GM20431 (cell line): ENCODE results near the gene HSPA12B.

ENCODE experiments used
- in situ Hi-C: fragments of 300-500 bp; cut with MseI, MboI; formaldehyde crosslinking; loops from one replicate; pipeline ENCODE4 v1.15.0; 2020; ENCODE audit warnings: low sequenced_read_pairs; ENCODE audit not compliant: unreplicated experiment

Gene HSPA12B

DNA sequence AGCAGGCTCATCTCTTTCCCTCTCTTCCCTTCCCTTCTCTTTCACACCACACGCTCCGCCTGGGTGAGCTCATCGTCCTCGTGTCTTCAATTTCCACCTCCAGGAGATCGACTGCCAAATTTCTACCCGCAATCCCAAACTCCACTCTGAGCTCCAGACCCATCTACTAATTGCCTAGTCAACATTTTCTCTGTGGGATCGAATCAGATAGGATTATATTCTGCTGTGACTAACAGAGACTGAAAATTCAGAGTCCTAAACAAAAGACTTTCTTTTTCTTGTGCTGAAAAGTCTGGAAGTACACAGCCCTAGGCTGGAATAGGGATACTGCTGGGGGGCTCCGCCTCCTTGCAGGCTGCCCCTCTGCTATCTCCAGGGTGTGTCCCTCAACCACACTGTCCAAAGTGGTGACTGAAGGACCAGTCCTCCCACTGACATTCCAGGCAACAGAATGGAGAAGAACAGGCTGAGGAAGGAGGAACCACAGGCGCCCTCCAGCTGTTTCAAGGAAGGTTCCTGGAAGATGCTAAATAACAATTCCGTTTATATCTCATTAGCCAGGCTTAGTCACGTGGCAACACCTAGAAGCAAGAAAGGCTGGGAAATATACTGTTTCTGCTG lies 5.0 kb upstream of the HSPA12B start:
- in situ Hi-C loops = no loop called here

DNA sequence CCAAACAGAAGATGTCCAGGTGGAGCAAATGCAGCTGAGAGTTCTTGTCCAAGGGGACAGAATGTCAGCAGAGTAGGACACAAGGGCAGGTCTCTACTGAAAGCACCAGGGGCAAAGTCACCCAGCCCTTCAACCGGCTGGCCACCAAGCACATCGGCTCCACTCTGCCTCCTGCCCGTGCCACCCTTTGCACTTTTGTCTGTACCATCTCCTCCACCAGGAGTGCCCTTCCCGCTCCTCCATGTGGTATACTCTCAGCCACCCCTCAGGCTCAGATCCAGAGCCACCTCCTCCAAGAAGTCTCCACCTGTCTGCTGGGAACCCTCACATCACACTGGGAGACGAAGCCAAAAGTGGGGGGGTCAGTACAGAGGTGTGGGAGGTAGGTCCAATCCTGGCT lies 4.1 kb upstream of the HSPA12B start:
- in situ Hi-C loops = no loop called here

DNA sequence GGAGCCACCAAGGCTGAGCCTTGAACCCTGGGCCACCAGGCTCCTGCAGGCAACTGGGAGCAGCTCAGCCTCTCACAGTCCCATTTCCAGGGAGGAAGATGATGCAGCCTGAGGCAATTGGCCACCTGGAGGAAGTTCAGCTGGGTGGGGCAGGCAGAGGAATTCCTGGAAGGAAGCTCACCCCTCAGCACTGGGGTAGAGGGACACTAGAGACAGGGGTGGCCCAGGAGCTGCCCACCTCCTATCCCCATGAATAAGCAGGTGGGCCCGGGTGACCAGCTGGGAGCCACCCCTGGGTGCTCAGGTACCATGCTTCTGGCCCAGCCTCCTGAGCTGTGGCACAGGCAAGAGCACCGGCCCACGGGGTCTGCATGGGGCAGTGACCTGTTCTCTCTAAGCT lies 3.6 kb upstream of the HSPA12B start:
- in situ Hi-C loops = no loop called here

DNA sequence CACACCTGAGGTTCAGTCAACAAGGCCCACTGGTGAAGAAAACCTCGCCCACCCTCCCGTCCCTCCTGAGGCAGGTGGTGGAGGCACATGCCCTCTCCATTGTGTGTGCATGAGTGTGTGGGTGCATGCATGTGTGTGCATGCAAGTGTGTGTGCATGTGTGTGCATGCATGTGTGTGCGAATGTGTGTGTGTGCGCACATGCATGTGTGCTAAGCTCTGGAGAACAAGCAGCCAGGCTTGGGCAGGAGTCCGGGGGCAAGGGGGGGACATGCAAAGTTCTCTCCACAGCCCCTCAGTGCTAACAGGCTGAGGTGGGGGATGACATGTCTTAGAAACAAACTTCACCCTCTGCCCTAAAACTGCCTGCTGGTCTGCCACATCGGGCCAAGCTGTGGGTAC lies 3.1 kb upstream of the HSPA12B start:
- in situ Hi-C loops = no loop called here

DNA sequence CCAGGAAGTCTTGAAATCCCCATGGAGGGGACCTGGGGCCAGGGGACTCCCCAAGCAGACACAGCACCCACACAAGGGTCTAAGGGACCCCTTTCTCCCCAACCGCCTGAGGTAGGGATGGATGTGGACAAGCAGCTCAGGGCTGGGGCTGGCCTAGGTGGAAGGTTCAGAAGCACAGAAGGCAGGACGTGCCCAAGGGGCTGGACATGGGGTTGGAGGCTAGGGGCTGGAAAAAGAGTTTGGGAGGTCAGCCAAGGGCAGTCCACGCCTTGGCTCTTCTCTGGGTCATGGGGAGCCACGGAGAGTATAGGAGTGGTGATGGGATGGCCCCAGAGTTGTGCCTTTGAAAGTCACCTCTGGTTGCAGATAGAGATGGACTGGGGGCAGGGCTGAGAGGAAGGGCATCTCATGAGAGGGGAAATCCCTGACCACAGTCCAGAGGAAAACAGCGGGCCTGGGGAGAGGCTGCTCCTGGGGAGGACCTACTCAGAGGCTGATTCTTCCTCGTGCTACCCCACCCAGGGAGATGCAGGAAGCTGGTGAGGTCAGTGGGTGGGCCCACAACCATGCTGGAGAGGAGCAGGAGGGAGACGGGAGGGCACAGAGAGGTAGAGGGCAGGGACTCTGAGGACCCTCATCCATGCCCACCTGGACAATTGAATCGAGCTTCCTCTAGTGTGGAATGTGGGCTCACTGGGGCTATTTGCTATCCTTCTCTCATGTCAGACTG lies 2.5 kb upstream of the HSPA12B start:
- in situ Hi-C loops = no loop called here

DNA sequence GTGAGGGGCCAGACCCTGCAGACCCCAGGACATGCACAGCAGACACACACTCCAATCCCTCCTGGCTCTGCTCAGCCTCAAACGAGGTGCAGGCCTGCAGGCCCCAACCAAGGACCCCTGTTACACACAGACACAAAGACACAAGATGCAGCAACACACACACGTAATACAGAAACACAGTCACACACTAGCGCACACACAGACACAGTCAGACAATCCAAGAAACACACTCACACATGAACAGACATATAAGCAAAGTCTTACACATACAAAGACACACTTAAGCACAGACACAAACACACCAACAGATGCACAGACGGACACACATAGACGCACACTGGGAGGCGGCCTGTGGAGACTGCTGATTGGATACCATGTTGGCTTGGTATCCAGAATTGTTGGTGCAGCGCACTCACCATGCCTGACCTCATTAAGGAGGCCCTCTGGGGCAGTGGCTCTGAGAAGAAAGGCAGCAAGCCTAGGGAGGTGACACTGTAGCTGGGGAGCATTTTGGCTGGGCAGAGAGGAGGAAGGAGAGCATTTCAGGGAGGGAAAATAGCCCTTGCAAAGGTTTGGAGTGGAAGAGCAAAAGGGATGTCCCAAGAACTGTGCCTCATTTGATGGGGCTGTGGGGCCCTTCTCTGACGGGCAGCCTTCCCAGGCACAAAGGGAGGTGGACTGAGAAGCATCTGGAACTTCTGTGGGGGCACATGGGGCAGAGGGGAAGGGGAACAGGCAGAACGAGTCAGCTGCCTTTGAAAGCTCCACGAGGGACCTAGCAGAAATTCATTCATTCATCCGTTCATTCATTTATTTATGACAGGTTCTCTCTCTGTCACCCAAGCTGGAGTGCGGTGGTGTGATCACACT lies 1.4 kb upstream of the HSPA12B start:
- in situ Hi-C loops = no loop called here

DNA sequence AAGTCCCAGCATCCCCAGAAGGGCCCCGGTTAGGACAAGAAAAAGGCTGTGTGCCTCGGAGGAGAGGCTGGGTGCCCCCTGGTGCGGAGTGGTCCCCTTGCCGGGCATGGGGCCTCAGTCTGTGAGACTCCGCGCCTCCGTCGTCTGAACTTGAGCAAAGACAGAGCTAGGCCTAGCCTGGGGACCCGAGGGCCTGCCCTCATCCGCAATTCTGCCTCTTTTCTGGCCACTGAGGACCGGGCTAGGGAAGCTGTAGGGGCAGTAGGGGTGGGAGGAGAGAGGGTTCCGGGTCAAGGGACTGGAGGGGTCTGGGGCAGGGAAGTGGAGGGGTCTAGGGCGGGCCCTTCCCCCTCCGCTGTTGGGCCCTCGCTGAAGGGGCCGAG lies 550 bp upstream of the HSPA12B start:
- in situ Hi-C loops = no loop called here

DNA sequence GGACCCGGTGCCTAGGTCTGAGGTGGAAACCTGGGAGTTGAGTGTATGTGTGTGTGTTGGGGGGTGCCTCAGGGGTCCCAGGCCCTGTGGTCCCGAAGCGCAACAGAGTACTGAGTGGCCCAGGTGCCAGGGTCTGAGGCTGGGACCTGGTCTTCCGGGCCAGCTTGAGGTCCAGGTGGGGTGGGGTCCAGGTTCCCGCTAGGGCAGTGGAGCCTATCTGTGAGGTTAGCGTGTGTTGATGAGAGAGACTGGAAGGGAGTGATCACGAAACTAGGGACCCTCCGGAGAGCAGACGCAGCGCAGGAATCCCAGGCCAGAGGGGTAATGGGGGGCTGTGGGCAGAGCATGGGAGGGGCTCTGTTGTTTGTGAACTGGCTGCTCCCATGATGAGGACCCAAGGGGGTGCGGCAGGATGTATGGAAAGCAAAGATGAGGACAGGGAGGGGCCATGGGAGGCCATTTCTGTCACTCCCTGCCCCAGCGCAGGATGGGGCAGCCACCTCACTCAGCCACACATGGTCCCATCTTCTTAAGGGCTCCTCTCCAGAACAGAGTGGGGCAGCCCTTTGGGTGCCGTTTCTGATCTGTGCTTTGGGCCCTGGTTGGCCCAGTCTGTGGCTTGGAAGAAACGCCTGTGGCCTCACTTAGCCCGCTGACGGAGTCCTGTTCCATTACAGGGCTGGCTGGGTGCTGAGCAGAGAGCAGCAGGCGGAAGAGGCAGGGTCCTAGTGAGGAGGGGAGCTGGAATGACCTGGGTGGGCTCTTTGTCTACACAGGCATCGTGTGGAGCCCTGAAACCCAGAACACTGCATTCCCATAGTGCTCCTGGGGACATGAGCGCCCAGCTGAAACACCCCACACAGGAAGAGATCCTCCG lies 872 bp downstream of the HSPA12B start:
- in situ Hi-C loops = no loop called here

DNA sequence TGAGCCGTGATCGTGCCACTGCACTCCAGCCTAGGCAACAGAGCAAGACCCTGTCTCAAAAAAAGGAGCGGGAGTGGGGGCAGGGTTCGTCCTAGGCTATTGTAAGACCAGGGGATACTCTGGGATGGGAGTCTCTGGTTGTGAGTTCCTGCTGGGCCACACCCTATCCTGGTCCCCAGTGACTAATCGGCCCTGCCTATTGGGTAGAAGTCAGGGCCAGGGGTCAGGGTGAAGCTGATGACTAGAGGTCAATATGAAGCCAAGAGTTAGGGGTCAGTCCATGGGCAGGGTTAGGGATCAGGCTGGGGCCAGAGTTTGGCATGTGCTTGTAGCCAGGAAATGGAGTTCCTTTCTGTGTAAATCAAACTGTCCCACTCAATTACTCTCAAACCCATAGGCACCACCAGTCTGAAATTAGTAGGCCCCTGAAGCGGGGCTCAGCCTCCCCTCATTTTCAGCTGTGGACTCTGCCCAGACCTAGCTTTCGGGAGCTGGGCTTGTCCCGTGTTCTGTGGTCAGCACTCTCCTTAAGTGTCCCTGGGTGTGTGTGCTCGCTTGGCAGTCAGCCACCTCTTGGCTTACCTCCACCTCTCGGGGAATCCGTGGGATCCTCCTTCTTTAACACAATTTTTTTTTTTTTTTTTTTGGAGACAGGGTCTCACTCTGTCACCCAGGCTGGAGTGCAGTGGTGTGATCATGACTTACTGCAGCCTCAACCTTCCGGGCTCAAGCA lies 1.8 kb downstream of the HSPA12B start:
- in situ Hi-C loops = no loop called here

DNA sequence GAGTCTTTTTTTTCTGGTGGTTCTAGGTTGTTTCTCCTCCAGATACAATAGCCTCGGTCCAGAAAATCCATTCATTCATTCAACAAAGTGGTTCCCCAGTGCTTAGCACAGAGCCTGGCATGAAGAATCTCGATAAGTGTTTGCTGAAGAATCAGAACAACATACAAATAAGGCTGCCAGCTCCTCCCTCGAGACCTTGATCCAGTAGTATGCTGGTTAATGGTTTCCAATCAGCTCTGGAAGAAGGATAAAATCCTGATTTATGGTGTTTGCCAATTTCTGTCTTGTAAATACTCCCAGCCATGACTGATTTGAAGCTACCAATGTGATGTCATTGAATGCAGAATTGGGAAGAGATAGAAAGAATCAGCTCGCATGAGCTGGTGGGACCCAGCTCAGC lies 3.3 kb downstream of the HSPA12B start:
- in situ Hi-C loops = no loop called here

DNA sequence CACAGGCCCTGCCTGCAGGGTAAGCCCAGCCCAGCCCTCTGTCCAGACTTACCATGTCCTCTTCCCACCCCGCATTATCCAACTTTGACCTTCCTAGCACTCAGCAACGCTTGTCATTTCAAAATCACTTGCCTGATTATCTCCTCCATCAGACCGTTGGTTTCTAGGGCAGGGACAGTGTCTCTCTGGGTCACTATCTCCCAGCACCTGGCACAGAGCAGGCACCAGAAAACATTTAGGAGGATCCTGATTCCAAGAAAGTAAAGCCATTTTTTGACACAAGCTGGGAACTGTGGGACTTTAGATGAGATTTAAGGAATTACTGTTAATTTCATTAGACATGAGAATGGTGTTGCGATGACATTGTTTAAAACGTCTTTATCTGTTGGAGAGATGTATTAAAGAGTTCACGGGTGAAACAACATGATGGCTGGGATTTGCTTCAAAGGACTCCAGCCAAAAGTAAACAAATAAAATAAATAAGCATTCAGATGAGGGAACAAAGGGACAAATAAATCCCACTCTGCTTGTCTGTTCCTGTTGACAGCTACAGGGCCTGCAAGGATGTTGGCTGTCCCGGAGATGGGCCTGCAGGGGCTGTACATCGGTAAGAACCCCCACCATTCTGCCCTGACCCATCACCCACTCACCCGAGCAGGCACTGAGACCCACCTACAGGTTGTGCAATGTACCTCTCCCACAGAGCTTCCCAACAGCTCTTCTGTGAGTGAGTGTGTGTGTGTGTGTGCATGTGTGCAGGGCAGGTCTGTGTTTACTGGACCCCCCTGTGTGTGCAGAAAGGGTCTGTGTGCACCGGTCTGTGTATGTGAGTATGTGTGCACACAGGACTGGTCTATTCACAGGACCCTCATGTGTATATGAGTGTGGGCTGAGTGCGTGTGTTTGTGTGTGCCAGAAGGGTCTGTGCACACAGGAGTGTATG lies 5.9 kb downstream of the HSPA12B start:
- in situ Hi-C loops = no loop called here

DNA sequence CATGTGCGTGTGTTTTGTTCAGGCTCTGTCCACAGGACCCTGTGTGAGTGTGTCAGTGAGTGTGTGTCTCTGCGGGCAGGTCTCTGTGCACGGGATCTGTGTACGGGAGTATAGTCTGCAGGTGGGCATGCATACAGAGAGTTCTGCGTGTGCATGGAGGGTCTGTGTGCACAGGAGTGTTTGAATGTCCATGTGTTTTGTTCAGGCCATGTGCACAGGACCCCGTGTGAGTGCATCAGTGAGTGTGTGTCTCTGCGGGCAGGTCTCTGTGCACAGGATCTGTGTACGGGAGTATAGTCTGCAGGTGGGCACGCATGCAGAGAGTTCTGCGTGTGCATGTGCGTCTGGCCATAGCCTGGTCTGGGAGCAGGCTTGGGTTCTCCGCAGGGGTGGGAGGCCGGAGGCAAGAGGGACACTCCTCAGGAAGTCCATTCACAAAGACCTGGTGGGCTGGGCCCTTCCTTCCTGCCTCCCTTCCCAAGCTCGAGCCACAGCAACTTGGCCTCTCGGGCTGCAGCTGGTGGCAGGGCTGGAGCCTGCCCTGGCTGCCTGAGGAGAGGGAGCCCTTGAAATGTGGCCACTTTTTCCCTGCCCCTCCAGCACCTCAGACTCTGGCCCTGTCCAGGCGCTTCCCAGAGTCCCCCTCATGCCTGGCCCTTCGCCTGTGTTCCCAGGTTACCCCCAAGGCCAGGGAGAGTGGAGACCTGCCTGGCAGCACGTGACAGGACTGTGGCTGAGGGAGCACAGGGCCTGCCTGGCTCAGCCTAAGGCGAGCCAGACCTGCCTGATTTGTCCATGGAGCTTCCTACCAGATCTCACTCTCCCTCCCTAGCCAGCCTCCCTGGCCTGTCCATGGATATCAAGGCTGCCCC lies 6.8 kb downstream of the HSPA12B start:
- in situ Hi-C loops = no loop called here

DNA sequence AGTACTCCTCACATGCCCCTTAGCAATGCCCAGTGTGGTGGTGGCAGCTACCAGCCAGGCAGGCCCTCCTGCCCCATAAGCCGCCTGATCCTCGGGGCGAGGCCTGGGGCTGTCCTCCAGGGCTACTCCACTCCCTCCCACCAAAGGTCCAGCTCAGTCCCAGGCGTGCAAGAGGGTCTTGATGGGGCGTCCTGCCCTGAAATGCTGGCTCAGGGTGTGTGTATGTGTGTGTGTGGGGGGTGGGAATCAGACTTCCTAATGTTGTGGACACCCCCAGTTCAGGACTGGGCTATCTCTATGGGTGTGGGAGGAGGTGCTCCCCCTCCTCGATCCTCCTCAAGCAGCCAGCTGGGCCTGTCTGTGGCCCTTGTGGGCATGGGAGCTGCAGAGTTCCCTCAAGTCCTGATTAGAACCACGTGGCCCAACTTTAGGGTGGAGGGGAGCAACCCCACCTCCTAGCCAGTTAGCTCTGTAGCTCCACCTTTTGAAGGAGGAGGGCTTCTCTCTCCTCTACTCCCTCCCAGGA lies 7.5 kb downstream of the HSPA12B start:
- in situ Hi-C loops = no loop called here

DNA sequence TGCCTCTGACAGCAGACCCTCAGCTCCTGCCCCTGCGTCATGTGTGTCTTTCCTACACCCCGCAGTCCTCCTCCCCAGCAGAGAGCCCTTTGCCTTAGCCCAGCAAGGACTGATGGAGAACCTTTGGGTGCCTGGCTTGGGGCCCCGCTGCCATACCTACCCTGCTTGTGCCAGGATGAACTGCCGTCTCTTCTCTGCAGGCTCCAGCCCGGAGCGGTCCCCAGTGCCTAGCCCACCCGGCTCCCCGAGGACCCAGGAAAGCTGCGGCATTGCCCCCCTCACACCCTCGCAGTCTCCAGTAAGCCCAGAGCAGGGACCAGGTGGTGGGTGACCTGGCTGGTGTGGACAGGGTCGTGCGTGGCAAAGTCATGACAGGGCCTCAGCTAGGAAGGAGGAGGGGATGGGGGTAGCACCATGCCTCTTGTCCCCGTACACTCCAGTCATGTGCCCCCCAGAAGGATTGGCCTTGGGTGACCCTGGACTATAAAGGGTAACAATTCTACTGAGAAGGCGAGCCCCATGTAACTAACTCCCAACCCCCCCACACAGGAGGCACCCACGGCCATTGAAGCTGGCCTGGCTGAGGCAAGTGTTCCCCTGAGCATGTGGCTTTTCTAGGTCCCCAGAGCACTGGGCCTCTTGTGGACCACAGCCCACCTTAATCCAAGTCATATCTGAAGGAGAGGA lies 8.3 kb downstream of the HSPA12B start:
- in situ Hi-C loops = no loop called here

DNA sequence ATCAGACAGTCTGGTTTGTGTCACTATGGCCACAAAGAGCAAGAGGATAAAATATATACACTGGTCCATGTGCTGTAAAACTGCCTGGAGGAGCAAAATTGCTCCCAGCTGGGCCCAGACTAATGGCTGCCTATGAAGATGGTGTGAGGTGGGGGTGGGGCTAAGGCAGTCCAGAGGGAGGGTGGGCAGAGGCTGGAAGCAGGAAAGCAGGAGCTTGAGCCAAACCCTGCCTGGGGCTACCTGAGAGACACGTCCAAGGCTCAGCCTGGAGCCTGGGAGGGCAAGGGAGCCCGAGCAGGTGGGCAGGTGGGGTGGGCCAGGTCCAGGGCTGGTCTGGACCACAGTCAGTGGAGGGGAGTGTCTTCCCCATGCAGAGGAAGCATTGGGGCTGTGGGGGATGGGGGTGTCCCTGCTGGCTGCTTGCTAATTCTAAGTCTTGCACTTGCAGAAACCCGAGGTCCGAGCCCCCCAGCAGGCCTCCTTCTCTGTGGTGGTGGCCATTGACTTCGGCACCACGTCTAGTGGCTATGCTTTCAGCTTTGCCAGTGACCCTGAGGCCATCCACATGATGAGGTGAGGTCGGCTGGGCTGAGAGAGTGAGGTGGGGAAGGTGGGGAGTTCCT lies 9.5 kb downstream of the HSPA12B start:
- in situ Hi-C loops = no loop called here

DNA sequence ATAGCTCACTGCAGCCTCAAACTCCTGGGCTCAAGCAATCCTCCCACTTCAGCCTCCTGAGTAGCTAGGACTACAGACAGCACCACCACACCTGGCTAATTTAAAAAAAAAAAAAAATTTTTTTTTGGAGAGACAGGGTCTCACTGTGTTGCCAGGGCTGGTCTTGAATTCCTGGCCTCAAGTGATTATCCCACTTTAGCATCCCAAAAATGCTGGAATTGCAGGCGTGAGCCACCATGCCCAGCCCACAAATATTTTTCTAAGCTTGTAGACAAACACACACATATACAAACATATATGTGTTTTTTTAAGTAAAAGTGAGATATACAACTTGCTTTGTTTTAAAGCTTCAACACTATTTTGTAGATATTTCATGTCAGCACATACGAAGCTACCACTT lies 10.8 kb downstream of the HSPA12B start:
- in situ Hi-C loops = no loop called here
